ENCODE results near the gene CPA5.
"Not testable (repeated sequence)": the region's sequence is repeated elsewhere in the genome, so short reads cannot be mapped to it uniquely, and the experiment has no call there.

CPA5 gene

DNA sequence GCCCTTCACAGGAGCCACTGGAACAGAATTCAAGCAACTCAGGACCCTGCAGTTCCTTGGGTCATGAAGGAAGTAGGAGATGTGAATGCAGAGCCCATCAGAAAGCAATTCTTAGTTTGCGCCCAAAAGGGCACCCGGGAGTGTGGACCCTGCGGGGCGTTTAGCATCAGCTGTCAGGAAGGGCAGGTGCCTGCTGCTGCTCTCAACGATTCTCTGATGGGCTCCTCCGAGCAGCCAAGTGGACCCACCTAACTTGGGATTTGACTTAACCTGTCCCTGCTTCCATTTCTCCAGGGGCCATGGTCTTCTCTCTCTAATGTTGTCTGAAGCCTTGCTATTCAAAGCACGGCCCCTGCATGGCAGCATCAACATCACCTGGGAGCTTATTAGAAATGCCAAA lies 17.1 kb downstream of the CPA5 start:
- no peak for DNase-seq

DNA sequence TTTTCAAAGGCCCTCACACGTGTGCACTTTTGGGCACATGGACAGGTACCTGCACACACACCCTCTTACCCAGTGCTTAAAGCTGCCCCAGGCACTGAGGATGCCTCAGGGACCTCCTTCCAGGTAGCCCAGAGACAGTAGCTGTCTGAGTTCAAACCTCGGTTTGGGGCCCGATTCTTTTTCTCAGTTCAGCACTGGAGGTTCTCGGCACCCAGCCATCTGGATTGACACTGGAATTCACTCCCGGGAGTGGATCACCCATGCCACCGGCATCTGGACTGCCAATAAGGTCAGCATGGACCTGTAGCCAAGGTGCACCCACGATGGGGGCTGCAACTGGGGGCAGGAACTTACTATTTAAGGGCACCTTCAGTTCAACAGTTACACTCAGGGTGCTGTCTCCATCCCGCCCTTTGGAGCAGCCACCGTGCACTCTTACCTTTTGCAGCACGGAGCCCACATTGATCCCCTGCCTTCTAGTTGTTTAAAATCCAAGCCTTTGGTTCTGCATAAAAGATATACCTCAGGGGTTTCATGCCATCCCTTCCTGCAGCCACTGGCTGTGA lies 17.7 kb downstream of the CPA5 start:
- no peak for DNase-seq

DNA sequence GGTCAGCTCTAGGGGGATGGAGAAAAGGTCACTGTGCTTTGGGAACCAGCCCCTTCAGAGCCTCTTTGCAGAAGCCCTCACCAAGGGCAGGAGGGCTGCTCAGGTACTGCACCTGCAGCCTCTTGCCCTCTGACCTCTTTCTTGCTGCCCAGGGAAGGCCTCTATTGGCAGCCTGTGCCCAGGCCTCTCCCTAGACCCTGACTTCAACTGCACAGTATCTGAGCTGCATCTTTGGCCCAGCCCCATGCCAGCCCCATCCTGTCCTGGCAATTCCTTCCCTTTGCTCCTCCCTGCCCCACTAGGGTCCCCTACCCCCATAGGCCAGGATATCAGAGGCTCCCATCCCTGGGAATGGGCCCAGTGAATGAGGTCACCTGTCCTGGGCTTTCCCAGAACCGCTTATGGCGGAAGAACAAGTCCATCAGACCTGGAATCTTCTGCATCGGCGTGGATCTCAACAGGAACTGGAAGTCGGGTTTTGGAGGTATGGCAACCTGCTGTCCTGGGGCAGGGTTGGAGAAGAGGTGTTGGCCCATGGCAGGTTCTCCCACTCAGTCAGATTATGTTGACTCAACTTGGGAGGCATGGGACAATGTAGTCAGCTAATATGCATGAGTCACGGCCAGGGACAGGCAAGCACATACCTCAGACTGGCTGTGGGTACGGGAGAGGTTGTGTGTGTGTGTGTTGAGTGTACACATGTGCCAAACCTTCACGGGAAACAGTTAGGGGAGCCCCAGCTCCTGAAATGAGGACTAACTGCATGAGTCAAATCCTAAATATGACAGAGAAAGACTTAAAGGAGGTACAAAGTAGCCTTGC lies 18.6 kb downstream of the CPA5 start:
- no peak for DNase-seq

DNA sequence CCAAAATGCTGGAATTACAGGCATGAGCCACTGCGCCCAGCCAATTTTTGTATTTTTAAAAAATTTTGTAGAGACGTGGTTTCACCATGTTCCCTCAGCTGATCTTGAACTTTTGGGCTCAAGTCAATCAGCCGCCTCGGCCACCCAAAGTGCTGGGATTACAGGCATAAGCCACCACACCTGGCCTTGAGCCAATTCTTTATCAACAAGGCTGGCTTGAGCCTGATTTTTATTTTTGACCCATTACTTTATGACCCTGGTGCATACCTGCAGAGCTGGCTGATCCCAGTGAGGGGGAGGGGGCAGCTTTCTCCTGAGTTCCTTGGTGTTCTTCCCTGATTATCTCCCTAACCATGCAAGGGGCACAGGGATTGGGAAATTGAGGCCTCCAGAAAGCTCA lies 19.8 kb downstream of the CPA5 start:
- no peak for DNase-seq

DNA sequence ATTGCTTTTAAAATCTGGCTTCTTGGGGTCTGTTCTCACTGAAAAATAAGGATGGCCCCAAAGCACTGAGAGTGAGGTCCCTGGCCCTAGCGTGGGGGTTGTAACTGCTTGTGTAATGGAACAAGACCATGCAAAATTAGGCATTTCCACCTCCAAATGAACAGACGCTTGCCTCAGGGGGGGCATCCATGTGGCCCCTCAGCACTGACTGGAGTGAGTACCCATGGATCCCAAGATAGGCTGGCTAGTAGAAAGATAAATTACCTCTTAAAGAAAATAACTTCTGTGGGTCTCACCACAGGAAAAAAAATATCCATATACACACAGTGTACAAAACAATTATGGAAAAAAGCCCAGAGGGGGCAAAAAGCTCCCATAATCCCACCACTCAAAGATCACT lies 20.5 kb downstream of the CPA5 start:
- DNase-seq: peak; percentile 48

DNA sequence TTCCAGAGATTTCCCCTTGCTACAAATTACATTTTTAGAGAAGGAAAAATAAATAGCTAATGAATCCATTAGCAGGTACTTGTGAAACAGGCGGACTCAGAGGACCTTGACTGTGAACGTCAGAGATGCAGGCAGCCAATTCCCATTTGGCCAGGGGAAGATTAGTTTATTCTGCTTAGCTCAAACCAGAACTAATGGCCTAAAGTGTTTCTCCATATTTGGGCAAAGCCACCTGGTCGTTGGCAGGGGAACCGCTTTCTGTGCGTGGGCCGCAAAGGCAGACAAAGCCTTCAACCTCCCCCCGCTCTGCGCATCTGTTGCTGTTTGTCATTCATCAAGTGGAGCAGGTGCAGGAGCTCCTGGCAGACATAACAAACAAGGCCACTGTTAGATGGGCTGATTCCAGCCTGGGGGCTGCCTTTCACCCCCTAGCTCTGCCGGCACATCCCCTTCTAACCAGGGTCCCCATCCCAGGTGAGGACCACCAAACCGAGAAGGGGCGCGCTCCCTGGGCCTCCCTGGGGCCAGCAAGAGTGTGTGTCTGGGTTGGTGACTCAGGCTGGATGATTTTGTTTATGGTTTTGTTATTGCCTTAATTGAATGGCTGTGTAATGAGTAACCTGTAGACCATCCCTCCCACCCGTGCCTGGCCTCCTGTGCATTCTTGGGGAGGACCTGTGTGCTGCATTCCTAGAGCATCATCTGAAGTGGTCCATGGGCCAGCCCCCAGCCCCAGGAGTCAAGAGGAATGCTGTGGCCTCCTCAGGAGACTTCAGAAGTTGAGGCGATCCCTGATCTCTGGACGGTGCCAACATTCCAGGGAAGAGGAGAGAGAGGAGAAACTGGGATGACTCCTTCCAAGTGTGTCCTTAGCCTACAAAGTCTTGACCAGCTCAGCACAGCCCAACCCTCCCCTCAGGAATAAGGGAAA lies 21.2 kb downstream of the CPA5 start:
- peak; percentile 98 for DNase-seq

DNA sequence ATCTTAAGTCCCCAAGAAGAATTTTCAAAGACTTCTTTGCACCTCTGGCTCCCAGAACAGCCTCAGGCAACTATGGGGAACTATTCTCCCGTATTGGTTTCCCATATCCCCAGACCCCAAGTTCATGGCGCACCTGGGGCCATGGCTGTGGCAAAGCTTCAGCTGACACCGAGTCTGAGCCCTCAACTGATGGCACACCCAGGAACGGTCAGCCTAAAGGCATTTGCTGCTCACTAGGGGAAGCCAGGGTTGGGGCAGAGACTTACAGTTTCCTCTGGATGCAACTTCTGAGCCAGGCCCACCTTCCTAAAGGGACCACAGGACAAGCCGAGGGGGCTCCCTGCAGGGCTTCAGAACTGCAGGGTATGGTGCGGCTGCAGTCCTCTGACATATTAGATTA lies 21.9 kb downstream of the CPA5 start:
- DNase-seq: no peak

DNA sequence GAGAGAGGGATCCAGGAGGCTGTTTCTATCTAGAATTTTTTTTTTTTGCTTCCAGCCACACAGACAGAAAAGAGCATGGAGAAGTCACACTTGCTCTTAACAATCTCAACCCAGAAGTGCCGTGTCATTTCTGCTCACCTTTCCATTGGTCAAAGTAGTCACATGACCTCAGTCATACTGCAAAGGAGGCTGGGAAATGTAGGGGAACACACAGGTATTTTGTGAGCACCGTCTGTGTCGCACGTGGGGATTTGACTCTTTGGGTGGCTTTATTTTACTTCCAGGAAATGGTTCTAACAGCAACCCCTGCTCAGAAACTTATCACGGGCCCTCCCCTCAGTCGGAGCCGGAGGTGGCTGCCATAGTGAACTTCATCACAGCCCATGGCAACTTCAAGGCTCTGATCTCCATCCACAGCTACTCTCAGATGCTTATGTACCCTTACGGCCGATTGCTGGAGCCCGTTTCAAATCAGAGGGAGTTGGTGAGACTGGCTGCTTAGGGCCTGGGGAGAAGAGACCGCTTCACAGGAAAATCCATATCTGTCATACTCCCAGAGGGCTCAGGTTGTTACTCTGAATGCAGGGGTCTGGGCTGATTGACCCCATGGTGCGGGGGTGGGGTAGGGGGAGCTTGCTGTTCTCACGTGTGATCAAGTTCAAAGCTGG lies 22.6 kb downstream of the CPA5 start:
- DNase-seq: no peak

DNA sequence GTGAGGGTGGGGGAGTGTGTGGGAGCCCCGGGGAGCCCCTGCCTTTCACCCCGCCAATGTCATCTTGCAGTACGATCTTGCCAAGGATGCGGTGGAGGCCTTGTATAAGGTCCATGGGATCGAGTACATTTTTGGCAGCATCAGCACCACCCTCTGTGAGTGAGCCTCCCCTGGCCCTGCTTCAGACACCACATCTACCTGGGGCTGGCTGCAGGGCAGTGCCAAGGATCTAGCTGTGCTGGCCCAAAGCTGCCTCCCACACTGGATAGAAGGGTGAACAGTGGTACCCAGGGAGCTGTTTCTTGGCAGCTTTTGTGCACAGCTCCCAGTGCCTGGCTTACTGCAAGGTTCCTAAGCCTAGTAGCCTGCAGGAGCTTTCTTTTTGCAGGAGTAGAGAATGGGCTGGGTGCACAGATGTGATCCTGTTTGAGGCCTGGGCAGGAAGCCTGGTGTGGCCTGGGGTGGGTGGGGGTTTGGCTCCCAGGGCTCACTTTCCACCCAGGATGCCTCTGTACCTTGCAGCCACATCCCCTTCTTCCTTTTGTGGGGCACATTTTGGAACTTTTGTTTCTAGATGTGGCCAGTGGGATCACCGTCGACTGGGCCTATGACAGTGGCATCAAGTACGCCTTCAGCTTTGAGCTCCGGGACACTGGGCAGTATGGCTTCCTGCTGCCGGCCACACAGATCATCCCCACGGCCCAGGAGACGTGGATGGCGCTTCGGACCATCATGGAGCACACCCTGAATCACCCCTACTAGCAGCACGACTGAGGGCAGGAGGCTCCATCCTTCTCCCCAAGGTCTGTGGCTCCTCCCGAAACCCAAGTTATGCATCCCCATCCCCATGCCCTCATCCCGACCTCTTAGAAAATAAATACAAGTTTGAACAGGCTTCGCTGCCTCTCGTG lies 23.5 kb downstream of the CPA5 start:
- DNase-seq: no peak

DNA sequence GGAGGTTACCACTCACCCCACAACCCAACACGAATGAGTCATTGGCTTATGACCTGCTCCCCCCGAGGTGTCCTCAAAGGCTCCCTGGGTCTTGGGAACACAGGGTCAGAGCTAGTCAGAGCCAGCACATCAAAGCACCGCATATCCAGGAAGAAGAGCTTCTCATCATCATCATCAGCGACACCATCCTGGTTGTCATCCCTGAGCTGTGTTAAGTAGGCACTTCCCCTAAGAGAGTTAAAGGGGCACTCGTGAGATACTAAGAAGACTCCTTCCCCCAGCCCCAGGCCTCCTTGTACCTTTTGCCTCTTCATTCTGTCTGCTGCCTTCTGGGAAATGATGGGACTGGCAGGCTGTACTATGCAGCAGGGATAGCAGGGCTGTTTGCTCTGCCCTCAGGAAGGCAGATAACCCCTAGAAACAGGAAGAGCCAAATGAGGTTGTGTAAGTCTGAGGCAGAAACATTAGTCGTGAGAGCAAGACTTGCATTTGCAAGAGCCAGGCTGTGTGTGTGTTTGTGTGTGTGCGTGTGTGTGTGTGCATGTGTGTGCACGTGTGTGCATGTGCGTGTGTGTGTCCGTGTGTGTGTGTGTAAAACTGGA lies 24.6 kb downstream of the CPA5 start:
- DNase-seq: no peak

DNA sequence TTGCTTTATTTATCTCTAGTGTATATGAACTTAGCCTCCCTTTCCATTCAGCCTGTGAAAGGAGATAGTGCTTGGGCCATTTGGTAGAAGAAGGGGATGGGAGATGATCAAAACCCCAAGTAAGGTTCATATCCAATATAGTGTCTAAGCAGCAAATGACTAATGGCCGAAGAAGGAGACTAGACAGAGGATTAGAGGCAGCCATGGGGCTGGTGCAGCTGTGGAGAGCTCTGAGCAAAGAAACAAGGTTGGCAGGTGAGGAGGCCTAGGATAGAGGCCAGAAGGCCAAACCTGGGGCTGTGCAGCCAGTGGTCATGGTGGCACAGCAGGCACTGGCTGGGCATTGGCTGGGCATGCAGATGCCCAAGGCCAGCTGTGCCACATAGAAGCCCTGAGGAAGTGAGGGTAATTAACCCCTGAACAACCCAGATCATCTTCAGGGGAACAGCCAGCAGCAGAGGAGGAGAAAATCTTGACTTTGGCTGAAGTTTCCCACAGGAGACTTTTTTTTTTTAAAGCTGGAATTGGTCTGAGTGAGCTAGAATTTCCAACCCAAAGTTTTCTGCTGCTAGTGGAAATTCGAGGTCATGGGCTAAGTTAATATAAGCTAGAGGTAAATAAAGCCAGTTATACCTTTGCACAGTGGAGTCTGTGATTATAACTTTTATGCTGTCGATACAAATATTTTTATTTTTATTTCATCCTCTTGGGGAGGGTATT lies 25.4 kb downstream of the CPA5 start:
- no peak for DNase-seq

DNA sequence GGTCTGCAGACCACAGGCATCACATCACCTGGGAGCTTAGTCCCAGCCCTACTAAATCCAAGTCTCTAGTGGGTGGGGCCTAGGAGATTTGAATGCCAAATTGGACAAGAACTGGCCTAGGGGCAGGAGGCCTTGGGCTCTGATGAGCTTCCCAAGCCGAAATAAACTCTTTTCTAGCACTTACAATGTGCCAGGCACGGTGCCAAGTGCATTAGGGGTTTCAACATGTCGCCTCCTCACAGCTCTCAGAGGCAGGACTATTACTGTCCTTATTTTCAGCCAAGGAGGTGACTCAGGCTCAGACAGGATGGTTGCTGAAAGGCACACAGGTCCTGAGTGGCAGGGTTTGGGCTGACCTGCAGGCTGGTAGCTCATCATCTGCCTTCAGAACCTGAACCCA lies 26.4 kb downstream of the CPA5 start:
- DNase-seq: no peak

DNA sequence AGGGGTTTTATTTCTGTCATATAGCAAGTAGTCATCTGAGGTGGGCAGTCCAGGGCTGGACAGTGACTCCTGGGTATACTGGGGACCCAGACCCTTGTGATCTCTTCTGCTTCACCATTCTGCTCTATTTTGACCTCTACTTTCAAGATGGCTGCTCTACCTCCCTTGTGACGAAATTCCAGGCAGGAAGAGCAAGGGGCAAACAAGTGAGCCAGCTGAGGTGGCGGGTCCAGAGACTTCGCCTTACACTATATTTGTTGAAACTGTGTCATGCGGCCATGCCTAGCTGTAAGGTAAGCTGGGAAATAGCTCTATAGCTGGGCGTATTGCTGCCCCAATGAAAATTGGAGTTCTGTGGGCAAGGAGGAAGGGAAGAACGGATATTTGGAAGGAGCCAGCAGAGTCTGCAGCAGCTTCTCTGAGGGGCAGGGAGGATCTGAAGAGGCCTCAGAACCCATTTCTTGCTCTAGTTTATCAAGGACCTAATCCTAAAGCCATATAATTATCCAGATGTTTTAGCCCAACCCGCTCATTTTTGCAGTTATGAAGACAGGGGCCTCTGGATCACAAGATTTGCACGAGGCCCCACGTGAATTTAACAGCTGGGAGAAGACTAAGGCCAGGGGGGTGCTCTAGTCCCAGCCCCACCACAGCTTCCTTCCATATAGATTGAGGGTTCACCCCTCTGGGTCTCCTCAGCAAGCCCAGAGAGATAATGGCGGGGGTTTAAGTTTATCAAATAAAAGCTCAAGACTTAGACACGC lies 28.0 kb downstream of the CPA5 start:
- no peak for DNase-seq

DNA sequence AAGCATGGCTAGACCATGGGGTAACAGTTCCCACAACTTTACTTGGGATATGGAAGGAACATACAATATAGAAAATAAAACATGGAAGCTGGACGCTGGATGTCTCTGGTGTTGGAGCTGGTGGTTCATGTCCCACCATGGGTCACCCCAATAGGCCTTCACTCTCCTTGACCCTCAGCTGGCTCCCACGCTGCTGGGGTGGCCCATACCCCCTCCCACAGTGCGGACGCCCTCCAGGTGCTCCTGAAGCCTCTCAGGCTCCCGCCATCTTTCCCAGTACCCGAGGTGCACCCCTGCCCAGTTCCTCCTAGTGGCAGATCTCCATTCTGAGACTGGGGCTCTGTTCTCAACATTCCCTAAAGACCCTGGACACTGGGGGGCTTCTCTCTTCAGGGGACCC lies 29.9 kb downstream of the CPA5 start:
- no peak for DNase-seq

DNA sequence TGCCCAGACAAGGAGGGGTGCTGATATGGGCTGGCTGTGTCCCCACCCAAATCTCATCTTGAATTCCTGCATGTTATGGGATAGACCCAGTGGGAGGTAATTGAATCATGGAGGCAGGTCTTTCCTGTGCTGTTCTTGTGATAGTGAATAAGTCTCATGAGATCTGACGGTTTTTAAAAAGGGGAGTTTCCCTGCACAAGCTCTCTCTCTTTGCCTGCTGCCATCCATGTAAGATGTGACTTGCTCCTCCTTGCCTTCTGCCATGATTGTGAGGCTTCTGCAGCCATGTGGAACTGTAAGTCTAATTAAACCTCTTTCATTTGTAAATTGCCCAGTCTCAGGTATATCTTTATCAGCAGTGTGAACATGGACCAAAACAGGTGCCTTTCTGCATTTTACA lies 31.8 kb downstream of the CPA5 start:
- DNase-seq: not testable (repeated sequence)

DNA sequence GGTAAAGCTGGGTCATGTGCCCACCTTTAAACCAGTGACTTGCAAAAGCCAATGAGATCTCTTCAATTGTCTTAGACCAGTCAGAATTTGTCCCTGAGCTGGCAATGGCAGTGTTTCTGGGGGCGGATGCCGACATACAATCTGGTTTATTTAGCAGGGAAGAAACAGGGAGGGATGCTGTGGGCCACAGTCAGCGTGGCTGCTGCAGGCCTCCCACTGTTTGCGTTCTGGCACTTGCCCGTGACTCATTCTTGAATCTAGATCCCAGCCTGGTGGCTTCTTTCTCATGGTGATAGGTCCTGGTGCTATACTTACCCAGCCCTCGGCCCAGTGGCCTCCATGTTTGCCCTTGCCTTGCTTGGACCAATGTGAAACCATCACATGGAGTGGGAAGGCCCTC lies 32.6 kb downstream of the CPA5 start:
- no peak for DNase-seq

DNA sequence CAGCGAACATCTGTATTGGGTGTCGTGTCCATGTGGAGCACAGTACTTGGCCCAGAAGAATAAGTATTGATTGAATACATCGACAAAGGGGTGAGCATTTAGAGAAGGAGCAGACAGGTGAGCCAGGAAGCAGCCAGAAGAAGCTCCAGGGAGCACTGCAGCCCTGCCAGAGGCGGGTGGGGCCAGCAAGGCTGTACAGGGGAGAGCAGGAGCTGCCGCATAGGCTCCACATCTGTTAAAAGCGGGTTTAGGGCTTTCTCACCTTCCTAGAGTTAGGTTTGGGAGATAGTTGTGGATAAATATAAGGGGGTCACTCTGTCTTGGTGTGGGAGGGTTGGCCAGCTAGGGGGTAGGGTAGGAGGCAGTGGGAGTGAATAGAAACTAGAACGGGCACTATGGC lies 34.4 kb downstream of the CPA5 start:
- DNase-seq: no peak

DNA sequence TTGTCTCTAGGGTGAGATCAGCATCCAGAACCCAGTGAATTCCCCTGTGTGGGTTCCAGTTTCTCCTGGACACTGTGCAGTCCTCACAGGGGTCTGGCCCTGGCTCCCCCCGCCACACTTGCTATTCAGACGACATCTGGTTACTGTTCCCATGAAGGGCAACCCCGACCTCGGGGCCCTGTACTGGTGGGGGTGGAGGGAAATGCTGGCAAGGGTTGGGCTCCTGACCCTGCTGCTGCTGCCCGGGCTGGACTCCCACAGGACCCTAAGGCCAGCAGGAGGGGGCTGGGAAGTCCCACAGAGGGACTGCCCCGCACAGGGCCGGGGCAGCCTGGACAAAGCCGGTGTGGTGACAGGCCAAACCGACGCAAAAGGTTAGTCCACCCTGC lies 34.9 kb downstream of the CPA5 start:
- no peak for DNase-seq

DNA sequence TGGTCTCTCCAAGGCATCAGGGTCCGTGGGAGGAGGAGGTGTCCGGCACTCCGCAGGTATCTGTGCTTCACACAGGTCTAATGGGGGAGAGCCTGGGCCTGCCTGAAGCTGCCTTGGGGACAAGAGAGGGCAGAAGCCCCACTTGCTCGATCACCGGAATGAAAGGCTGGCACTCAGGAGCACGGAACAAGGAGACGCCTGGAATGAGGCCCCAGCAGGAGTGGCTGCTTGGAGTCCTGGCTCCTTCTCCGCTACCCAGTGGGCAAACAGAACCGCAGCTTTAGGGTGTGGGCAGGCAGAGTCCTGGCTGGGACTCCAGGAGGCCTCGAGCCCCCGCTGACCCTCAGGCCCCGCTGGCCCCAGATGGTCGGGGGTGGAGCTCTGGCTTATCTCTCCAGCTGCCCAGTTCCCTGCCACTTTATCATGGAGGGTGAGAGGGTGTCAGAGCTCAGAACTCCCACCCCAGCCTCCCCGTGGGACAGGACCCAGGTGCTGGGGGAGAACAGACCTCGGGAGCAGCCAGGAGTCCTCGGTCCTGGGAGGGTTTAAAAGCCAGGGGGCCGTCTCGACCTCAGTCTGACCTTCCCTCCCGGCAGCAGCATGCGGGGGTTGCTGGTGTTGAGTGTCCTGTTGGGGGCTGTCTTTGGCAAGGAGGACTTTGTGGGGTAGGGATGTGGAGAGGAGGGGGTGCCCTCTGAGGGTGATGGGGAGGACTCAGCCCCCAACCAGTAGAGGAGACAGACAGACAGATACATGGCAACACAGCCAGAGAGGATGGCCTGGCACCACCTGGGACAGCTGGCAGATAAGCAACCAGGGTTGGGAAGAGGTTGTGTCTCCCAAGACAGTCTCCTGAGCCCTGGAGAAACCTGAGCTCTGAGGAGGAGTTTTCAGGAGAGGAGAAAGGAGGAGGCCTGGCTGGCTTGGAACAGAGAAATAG lies 35.6 kb downstream of the CPA5 start, which contains the start of gene CPA1:
Gene CPA1, plus strand, starts transcription at position 574 of the 940 bp plus-strand sequence. Its CDS starts 27 bp downstream, at position 601.
- no peak for DNase-seq
